Neural cell (in vitro differentiated cells): ENCODE data around the gene NADK. TPM values are rescaled to one million over a fixed set of nuclear protein-coding genes. Genes with fewer than 3 reads are reported as not detected.

ENCODE experiments used
- H2AFZ ChIP-seq: fragments of 200-600, 300-800 bp; sonication (generic), shearing (Covaris generic); 2 replicates; pipeline ENCODE4 v1.6.0; 2014; ENCODE audit warnings: low read depth, mild to moderate bottlenecking, antibody characterized with exemption, low read length, moderate library complexity
- H3F3A ChIP-seq: fragments of 200-600 bp; shearing (Covaris generic); 2 replicates; pipeline ENCODE4 v1.6.1; 2016; ENCODE audit warnings: mild to moderate bottlenecking, moderate library complexity, mixed read lengths, antibody characterized with exemption, low read length; ENCODE audit not compliant: insufficient read depth, poor library complexity, severe bottlenecking
- H3K27ac ChIP-seq: fragments of 200-600, 300-800 bp; sonication (generic), shearing (Covaris generic); 2 replicates; pipeline ENCODE4 v1.5.1; 2014; ENCODE audit warnings: mild to moderate bottlenecking, low read length, moderate library complexity
- H3K27me3 ChIP-seq: fragments of 300-800, 200-600 bp; sonication (generic), shearing (Covaris generic); 2 replicates; pipeline ENCODE4 v1.6.0; 2014; ENCODE audit warnings: mild to moderate bottlenecking, low read depth, low read length, moderate library complexity; ENCODE audit not compliant: insufficient read depth
- H3K36me3 ChIP-seq: fragments of 300-800, 200-600 bp; sonication (generic), shearing (Covaris generic); 2 replicates; pipeline ENCODE4 v1.5.1; 2014; ENCODE audit warnings: mild to moderate bottlenecking, antibody characterized with exemption, low read length, moderate library complexity; ENCODE audit not compliant: insufficient read depth
- H3K4me2 ChIP-seq: fragments of 300-800, 200-600 bp; sonication (generic), shearing (Covaris generic); 2 replicates; pipeline ENCODE4 v1.6.0; 2014; ENCODE audit warnings: mild to moderate bottlenecking, low read length
- H3K4me3 ChIP-seq: fragments of 300-800, 200-600 bp; sonication (generic), shearing (Covaris generic); 2 replicates; pipeline ENCODE4 v1.5.1; 2014; ENCODE audit warnings: mild to moderate bottlenecking, low read length, moderate library complexity
- H3K79me2 ChIP-seq: fragments of 200-600 bp; shearing (Covaris generic); replicated peaks from 2 replicates; pipeline ENCODE4 v1.6.0; 2014; ENCODE audit warnings: mild to moderate bottlenecking, low read length, moderate library complexity; ENCODE audit not compliant: insufficient read depth
- H3K9ac ChIP-seq: fragments of 300-800, 200-600 bp; sonication (generic), shearing (Covaris generic); 2 replicates; pipeline ENCODE4 v1.6.1; 2016; ENCODE audit warnings: mild to moderate bottlenecking, low read length, mixed read lengths
- H3K9me2 ChIP-seq: fragments of 200-600 bp; shearing (Covaris generic); 2 replicates; pipeline ENCODE4 v1.6.1; 2016; ENCODE audit warnings: mild to moderate bottlenecking, low read length, mixed read lengths; ENCODE audit not compliant: insufficient read depth
- H3K9me3 ChIP-seq: fragments of 200-600, 300-800 bp; sonication (generic), shearing (Covaris generic); 2 replicates; pipeline ENCODE4 v1.6.1; 2016; ENCODE audit warnings: mild to moderate bottlenecking, mixed run types, low read length, moderate library complexity, mixed read lengths
- H4K20me1 ChIP-seq: fragments of 200-600 bp; shearing (Covaris generic); 2 replicates; pipeline ENCODE4 v1.6.1; 2016; ENCODE audit warnings: mild to moderate bottlenecking, mixed run types; ENCODE audit not compliant: insufficient read depth
- EP300 ChIP-seq: fragments of 450-650 bp; conservative IDR thresholded peaks from 2 replicates; pipeline ENCODE4 v1.6.1; 2014; ENCODE audit warnings: antibody characterized with exemption, mild to moderate bottlenecking, moderate library complexity; ENCODE audit not compliant: poor library complexity, severe bottlenecking
- EZH2 ChIP-seq: fragments of 200-600, 300-800 bp; shearing (Covaris generic), sonication (generic); IDR thresholded peaks from 2 replicates; pipeline ENCODE4 v1.6.1; 2014; ENCODE audit warnings: antibody characterized with exemption, low read length, borderline replicate concordance, mild to moderate bottlenecking; ENCODE audit not compliant: insufficient read depth, poor library complexity, severe bottlenecking
- MXI1 ChIP-seq: fragments of 450-650 bp; conservative IDR thresholded peaks from 2 replicates; pipeline ENCODE4 v1.6.1; 2014; ENCODE audit warnings: antibody characterized with exemption, mild to moderate bottlenecking; ENCODE audit not compliant: poor library complexity, severe bottlenecking
- RAD21 ChIP-seq: fragments of 450-650 bp; conservative IDR thresholded peaks from 2 replicates; pipeline ENCODE4 v1.6.1; 2014; ENCODE audit warnings: antibody characterized with exemption, mild to moderate bottlenecking, moderate library complexity
- SMC3 ChIP-seq: fragments of 450-650 bp; conservative IDR thresholded peaks from 2 replicates; pipeline ENCODE4 v1.6.1; 2014; ENCODE audit warnings: antibody characterized with exemption, mild to moderate bottlenecking, moderate library complexity; ENCODE audit not compliant: poor library complexity
- TAF1 ChIP-seq: IDR thresholded peaks from 2 replicates; pipeline ENCODE4 v1.6.1; 2012; ENCODE audit warnings: low read depth
- polyA plus RNA-seq: library from polyadenylated mRNA; depleted of rRNA; stranded (reverse); fragments of >200 nt; gene quantifications from 2 replicates; pipeline ENCODE4 v1.2.3, GENCODE V29; 2014
- TF ChIP-seq, protein P1 (sequence below): fragments of 450-650 bp; IDR thresholded peaks from 2 replicates; pipeline ENCODE4 v1.5.1; 2014; ENCODE audit warnings: antibody characterized with exemption, mild to moderate bottlenecking, moderate library complexity; ENCODE audit not compliant: poor library complexity, severe bottlenecking
- TF ChIP-seq, protein P2 (sequence below): IDR thresholded peaks from 2 replicates; pipeline ENCODE4 v1.6.1; 2012; ENCODE audit warnings: borderline replicate concordance

The NADK gene
- polyA plus RNA-seq, 1 donor from 2014 or later, result 38.5 TPM

DNA sequence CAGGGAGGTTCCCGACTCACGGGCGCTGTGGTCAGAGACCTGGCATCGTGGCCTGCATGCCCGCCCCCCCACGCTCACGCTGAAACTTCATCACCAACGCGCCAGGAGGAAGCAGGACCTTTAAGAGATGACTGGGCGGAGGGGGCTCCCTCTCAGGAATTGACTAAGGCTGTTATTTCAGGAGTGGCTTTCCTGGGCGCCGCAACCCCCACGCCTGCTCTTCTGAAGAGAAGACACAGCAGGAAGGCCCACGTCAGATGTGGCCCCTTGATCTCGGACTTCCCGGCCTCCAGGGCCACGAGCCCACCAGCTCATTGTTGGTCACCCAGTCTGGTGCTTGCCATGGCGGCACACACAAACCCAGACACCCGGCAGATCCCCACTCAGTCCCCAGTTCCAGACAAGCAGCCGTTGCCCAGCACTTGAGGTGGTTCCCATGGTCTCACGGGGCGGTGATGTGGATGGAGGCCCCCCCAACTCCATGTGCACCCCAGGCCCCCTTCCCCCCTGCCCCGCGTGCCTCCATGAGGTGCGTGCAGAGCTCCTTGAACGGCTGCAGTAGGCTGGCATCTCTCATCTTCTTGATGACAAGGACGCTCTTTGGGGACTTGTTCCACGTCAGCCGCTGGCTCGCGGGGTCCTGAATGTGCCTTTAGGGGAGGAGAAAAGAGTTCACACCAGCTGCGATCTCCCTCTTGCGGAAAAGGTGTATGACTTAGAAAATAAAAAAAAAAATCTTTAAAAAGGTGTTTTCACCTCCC lies 21.4 kb downstream of the NADK start:
- H3K4me3 ChIP-seq, result no peak overlapping the region
- H3K79me2 ChIP-seq, result no peaks in the 10 kb centered on the region
- no peaks in the 10 kb centered on the region for H3K9me2 ChIP-seq
- no peaks in the 10 kb centered on the region for H3K27me3 ChIP-seq
- H3K27ac ChIP-seq, result no peak overlapping the region
- H3F3A ChIP-seq, result no peaks in the 10 kb centered on the region
- H3K4me2 ChIP-seq, result no peak overlapping the region
- H4K20me1 ChIP-seq, result no peaks in the 10 kb centered on the region
- no peaks in the 10 kb centered on the region for H3K9me3 ChIP-seq
- no peaks in the 10 kb centered on the region for H3K36me3 ChIP-seq
- no peak overlapping the region for H2AFZ ChIP-seq
- H3K9ac ChIP-seq, result no peak overlapping the region
- TF ChIP-seq, protein P1, sequence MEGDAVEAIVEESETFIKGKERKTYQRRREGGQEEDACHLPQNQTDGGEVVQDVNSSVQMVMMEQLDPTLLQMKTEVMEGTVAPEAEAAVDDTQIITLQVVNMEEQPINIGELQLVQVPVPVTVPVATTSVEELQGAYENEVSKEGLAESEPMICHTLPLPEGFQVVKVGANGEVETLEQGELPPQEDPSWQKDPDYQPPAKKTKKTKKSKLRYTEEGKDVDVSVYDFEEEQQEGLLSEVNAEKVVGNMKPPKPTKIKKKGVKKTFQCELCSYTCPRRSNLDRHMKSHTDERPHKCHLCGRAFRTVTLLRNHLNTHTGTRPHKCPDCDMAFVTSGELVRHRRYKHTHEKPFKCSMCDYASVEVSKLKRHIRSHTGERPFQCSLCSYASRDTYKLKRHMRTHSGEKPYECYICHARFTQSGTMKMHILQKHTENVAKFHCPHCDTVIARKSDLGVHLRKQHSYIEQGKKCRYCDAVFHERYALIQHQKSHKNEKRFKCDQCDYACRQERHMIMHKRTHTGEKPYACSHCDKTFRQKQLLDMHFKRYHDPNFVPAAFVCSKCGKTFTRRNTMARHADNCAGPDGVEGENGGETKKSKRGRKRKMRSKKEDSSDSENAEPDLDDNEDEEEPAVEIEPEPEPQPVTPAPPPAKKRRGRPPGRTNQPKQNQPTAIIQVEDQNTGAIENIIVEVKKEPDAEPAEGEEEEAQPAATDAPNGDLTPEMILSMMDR, result no peak

DNA sequence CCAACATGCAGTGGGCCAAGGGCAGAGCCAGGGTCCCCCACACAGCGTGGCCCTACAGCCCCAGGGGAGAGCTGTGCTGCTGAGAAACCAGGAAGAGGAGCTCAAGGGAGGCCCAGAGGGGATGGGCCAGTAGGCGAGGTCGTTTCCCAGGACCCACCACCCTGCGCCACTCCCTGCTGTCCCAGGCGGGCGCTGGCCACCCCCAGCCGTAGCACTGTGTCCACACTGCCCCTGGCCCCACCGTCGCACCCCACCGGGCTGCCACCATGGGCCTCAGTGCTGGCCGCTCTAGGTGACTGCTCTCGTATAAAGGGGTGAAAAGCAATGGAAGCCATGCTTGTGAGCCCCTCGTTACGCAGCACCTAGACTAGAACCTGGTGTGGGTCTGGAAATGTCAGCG lies 22.4 kb downstream of the NADK start:
- Histone ChIP-seq H2AFZ (no peak overlapping the region), H3K27me3 (no peaks in the 10 kb centered on the region), H3K36me3 (no peaks in the 10 kb centered on the region), H4K20me1 (no peaks in the 10 kb centered on the region), H3K27ac (no peak overlapping the region), H3K9ac (no peak overlapping the region), H3K4me2 (no peak overlapping the region), H3K9me3 (no peaks in the 10 kb centered on the region), H3K79me2 (no peaks in the 10 kb centered on the region), H3K4me3 (no peak overlapping the region), H3K9me2 (no peaks in the 10 kb centered on the region), H3F3A (no peaks in the 10 kb centered on the region)
- TF ChIP-seq EZH2, result no peak
- no peak for TF ChIP-seq MXI1
- no peak for TF ChIP-seq SMC3
- TF ChIP-seq, protein P2, sequence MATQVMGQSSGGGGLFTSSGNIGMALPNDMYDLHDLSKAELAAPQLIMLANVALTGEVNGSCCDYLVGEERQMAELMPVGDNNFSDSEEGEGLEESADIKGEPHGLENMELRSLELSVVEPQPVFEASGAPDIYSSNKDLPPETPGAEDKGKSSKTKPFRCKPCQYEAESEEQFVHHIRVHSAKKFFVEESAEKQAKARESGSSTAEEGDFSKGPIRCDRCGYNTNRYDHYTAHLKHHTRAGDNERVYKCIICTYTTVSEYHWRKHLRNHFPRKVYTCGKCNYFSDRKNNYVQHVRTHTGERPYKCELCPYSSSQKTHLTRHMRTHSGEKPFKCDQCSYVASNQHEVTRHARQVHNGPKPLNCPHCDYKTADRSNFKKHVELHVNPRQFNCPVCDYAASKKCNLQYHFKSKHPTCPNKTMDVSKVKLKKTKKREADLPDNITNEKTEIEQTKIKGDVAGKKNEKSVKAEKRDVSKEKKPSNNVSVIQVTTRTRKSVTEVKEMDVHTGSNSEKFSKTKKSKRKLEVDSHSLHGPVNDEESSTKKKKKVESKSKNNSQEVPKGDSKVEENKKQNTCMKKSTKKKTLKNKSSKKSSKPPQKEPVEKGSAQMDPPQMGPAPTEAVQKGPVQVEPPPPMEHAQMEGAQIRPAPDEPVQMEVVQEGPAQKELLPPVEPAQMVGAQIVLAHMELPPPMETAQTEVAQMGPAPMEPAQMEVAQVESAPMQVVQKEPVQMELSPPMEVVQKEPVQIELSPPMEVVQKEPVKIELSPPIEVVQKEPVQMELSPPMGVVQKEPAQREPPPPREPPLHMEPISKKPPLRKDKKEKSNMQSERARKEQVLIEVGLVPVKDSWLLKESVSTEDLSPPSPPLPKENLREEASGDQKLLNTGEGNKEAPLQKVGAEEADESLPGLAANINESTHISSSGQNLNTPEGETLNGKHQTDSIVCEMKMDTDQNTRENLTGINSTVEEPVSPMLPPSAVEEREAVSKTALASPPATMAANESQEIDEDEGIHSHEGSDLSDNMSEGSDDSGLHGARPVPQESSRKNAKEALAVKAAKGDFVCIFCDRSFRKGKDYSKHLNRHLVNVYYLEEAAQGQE, result no peak
- TF ChIP-seq TAF1, result no peak
- TF ChIP-seq EP300, result no peak
- no peak for TF ChIP-seq RAD21
- TF ChIP-seq, protein P1, result no peak
